BLaER1 treated with 17β-estradiol and CSF1 and Interleukin-3, amounts not matched to agents 10 nM and 100 nM (cell line): Measurements from ENCODE around the gene RAB10.
"Not testable (repeated sequence)": the region's sequence is repeated elsewhere in the genome, so short reads cannot be mapped to it uniquely, and the experiment has no call there.

Experiments
- H3K27ac ChIP-seq, 11 experiments: shearing (Covaris generic); formaldehyde crosslinking; 2 replicates each; pipeline ENCODE4 v1.8.1; 2022
- H3K27me3 ChIP-seq, 11 experiments: shearing (Covaris generic); formaldehyde crosslinking; 2 replicates each; pipeline ENCODE4 v1.8.1; 2022
- H3K36me3 ChIP-seq, 11 experiments: shearing (Covaris generic); formaldehyde crosslinking; 2 replicates each; pipeline ENCODE4 v1.8.1; 2022
- H3K4me1 ChIP-seq, 10 experiments: shearing (Covaris generic); formaldehyde crosslinking; 2 replicates each; pipeline ENCODE4 v1.8.1; 2022
- H3K4me2 ChIP-seq, 11 experiments: shearing (Covaris generic); formaldehyde crosslinking; 2 replicates each; pipeline ENCODE4 v1.8.1; 2022
- H3K4me3 ChIP-seq, 10 experiments: shearing (Covaris generic); formaldehyde crosslinking; 2 replicates each; pipeline ENCODE4 v1.8.1; 2022
- H3K9ac ChIP-seq, 11 experiments: shearing (Covaris generic); formaldehyde crosslinking; 2 replicates each; pipeline ENCODE4 v1.8.1; 2022
- H3K9me3 ChIP-seq, 11 experiments: shearing (Covaris generic); formaldehyde crosslinking; replicated peaks in 1 of 11; 2 replicates each; pipeline ENCODE4 v1.8.1; 2022
- H4K20me1 ChIP-seq, 11 experiments: shearing (Covaris generic); formaldehyde crosslinking; 2 replicates each; pipeline ENCODE4 v1.8.1; 2022
- Cebpa-rat ChIP-seq, 11 experiments: shearing (Covaris generic); IDR thresholded peaks; 2 replicates each; pipeline ENCODE4 v1.8.1; 2022

RAB10 gene

GRCh38 chr2:26081556-26081955, 47.7 kb downstream of the RAB10 start:
- no peak for TF ChIP-seq Cebpa-rat (IDR thresholded peaks at IDR 0.05)
- no peaks in the 10 kb centered on the region for H3K27me3 ChIP-seq
- no peak overlapping the region for H3K4me2 ChIP-seq
- no peak overlapping the region; a peak in 1 of 20 replicates for H3K4me3 ChIP-seq
- no peak overlapping the region for H3K9ac ChIP-seq
- peaks cover 4 to 54% (median 17%) of the 10 kb centered on the region in 10 experiments; a peak in 17 of 20 replicates for H3K4me1 ChIP-seq
- peaks cover 26 to 80% (median 69%) of the 10 kb centered on the region in 11 experiments for H3K9me3 ChIP-seq
- H3K27ac ChIP-seq, result no peak overlapping the region
- H3K36me3 ChIP-seq, result peaks cover 49 to 93% (median 74%) of the 10 kb centered on the region in 11 experiments
- H4K20me1 ChIP-seq, result peaks cover 7 to 100% (median 51%) of the 10 kb centered on the region in 11 experiments; a peak in 21 of 22 replicates

GRCh38 chr2:26086155-26086637, 52.3 kb downstream of the RAB10 start:
- H3K4me2 ChIP-seq, result peak overlapping the region in 8 of 11 experiments; percentile 1 to 59 (median 24); a peak in 11 of 22 replicates
- H4K20me1 ChIP-seq, result peaks cover 53 to 100% (median 75%) of the 10 kb centered on the region in 11 experiments
- no peak overlapping the region for H3K4me3 ChIP-seq
- H3K27ac ChIP-seq, result no peak overlapping the region
- peaks cover 29 to 82% (median 52%) of the 10 kb centered on the region in 11 experiments for H3K36me3 ChIP-seq
- H3K4me1 ChIP-seq, result peaks cover 4 to 67% (median 24%) of the 10 kb centered on the region in 10 experiments; a peak in 17 of 20 replicates
- peaks cover 7 to 40% (median 32%) of the 10 kb centered on the region in 11 experiments for H3K9me3 ChIP-seq
- no peaks in the 10 kb centered on the region for H3K27me3 ChIP-seq
- no peak overlapping the region for H3K9ac ChIP-seq
- TF ChIP-seq Cebpa-rat (IDR thresholded peaks at IDR 0.05), result no peak

- TF ChIP-seq Cebpa-rat (IDR thresholded peaks at IDR 0.05), result no peak
- no peak overlapping the region for H3K4me3 ChIP-seq
Measured at GRCh38 chr2:26086779-26087178, 52.9 kb downstream of the RAB10 start.

GRCh38 chr2:26088038-26088643, 54.3 kb downstream of the RAB10 start:
- Histone ChIP-seq H3K27ac (no peak overlapping the region), H3K9me3 (peaks cover 0 to 20% (median 13%) of the 10 kb centered on the region in 11 experiments; a peak in 18 of 22 replicates), H3K4me3 (no peak overlapping the region), H3K4me1 (peaks cover 4 to 71% (median 24%) of the 10 kb centered on the region in 10 experiments; a peak in 17 of 20 replicates), H3K9ac (no peak overlapping the region), H3K27me3 (no peaks in the 10 kb centered on the region), H4K20me1 (peaks cover 72 to 100% (median 95%) of the 10 kb centered on the region in 11 experiments), H3K36me3 (peaks cover 19 to 68% (median 39%) of the 10 kb centered on the region in 11 experiments), H3K4me2 (0 out of 22 replicates have a peak overlapping the region, but pooled peaks of 1 of the 11 experiments have one; percentile 13)
- TF ChIP-seq Cebpa-rat (IDR thresholded peaks at IDR 0.05), result no peak

More at GRCh38 chr2:26086779-26087178, 52.9 kb downstream of the RAB10 start:
- no peaks in the 10 kb centered on the region for H3K27me3 ChIP-seq
- H3K9me3 ChIP-seq, result peaks cover 1 to 34% (median 26%) of the 10 kb centered on the region in 11 experiments; a peak in 20 of 22 replicates
- peak overlapping the region in 5 of 11 experiments; percentile 10 to 59 (median 37); a peak in 7 of 22 replicates for H3K4me2 ChIP-seq
- H3K4me1 ChIP-seq, result peaks cover 4 to 70% (median 24%) of the 10 kb centered on the region in 10 experiments; a peak in 17 of 20 replicates
- peaks cover 59 to 100% (median 81%) of the 10 kb centered on the region in 11 experiments for H4K20me1 ChIP-seq
- H3K27ac ChIP-seq, result no peak overlapping the region
- H3K9ac ChIP-seq, result no peak overlapping the region
- H3K36me3 ChIP-seq, result peaks cover 25 to 76% (median 47%) of the 10 kb centered on the region in 11 experiments

GRCh38 chr2:26088931-26089330, 55.0 kb downstream of the RAB10 start:
- H3K4me3 ChIP-seq, H3K27ac ChIP-seq, H3K9ac ChIP-seq, H3K27me3 ChIP-seq: not testable (repeated sequence)
- H3K9me3 ChIP-seq, result peaks cover 0 to 12% (median 6%) of the 10 kb centered on the region in 11 experiments; a peak in 16 of 22 replicates
- H3K4me2 ChIP-seq, result peak overlapping the region in 2 of 11 experiments; percentile 13 to 22; a peak in 1 of 22 replicates
- peaks cover 19 to 68% (median 42%) of the 10 kb centered on the region in 11 experiments for H3K36me3 ChIP-seq
- peaks cover 4 to 65% (median 24%) of the 10 kb centered on the region in 10 experiments; a peak in 17 of 20 replicates for H3K4me1 ChIP-seq
- H4K20me1 ChIP-seq, result peaks cover 80 to 100% (median 99%) of the 10 kb centered on the region in 11 experiments

GRCh38 chr2:26089337-26089736, 55.5 kb downstream of the RAB10 start:
- TF ChIP-seq Cebpa-rat (IDR thresholded peaks at IDR 0.05), result no peak
- Histone ChIP-seq H3K9ac (no peak overlapping the region), H3K27me3 (no peaks in the 10 kb centered on the region), H4K20me1 (peaks cover 82 to 100% (median 99%) of the 10 kb centered on the region in 11 experiments), H3K4me1 (peaks cover 4 to 61% (median 24%) of the 10 kb centered on the region in 10 experiments; a peak in 17 of 20 replicates), H3K36me3 (peaks cover 19 to 68% (median 42%) of the 10 kb centered on the region in 11 experiments), H3K4me2 (peak overlapping the region in 1 of 11 experiments; percentile 22; a peak in 1 of 22 replicates), H3K4me3 (no peak overlapping the region), H3K27ac (no peak overlapping the region), H3K9me3 (peaks cover 0 to 8% (median 2%) of the 10 kb centered on the region in 11 experiments; a peak in 15 of 22 replicates)

GRCh38 chr2:26095758-26096157, 61.9 kb downstream of the RAB10 start:
- TF ChIP-seq Cebpa-rat (IDR thresholded peaks at IDR 0.05), result no peak
- no peak overlapping the region for H3K9ac ChIP-seq
- H3K4me1 ChIP-seq, result peaks cover 13 to 27% (median 21%) of the 10 kb centered on the region in 10 experiments; a peak in 18 of 20 replicates
- peaks cover 44 to 83% (median 63%) of the 10 kb centered on the region in 11 experiments for H3K36me3 ChIP-seq
- no peak overlapping the region for H3K27ac ChIP-seq
- peaks cover 84 to 100% (median 100%) of the 10 kb centered on the region in 11 experiments for H4K20me1 ChIP-seq
- no peak overlapping the region for H3K4me2 ChIP-seq
- no peak overlapping the region for H3K4me3 ChIP-seq
- H3K9me3 ChIP-seq, result no peaks in the 10 kb centered on the region; a peak in 1 of 22 replicates
- no peaks in the 10 kb centered on the region for H3K27me3 ChIP-seq

GRCh38 chr2:26099933-26100332, 66.0 kb downstream of the RAB10 start:
- no peak for TF ChIP-seq Cebpa-rat (IDR thresholded peaks at IDR 0.05)
- no peaks in the 10 kb centered on the region for H3K27me3 ChIP-seq
- no peak overlapping the region for H3K4me3 ChIP-seq
- H3K9ac ChIP-seq, result no peak overlapping the region
- H3K4me2 ChIP-seq, result peak overlapping the region in 7 of 11 experiments; percentile 3 to 63 (median 35); a peak in 11 of 22 replicates
- peaks cover 13 to 27% (median 20%) of the 10 kb centered on the region in 10 experiments; a peak in 17 of 20 replicates for H3K4me1 ChIP-seq
- H3K27ac ChIP-seq, result no peak overlapping the region
- peaks cover 66 to 97% (median 87%) of the 10 kb centered on the region in 11 experiments for H3K36me3 ChIP-seq
- H3K9me3 ChIP-seq, result peaks cover 0 to 35% (median 32%) of the 10 kb centered on the region in 11 experiments; a peak in 20 of 22 replicates
- H4K20me1 ChIP-seq, result peaks cover 52 to 100% (median 87%) of the 10 kb centered on the region in 11 experiments

- Histone ChIP-seq H3K4me2 (peak overlapping the region in 2 of 11 experiments; percentile 55 to 63; a peak in 2 of 22 replicates), H3K27me3 (no peaks in the 10 kb centered on the region), H3K4me1 (peaks cover 13 to 27% (median 20%) of the 10 kb centered on the region in 10 experiments; a peak in 17 of 20 replicates), H3K9me3 (peaks cover 0 to 35% (median 32%) of the 10 kb centered on the region in 11 experiments; a peak in 20 of 22 replicates), H4K20me1 (peaks cover 52 to 100% (median 87%) of the 10 kb centered on the region in 11 experiments), H3K9ac (no peak overlapping the region), H3K27ac (no peak overlapping the region), H3K4me3 (no peak overlapping the region), H3K36me3 (peaks cover 66 to 97% (median 87%) of the 10 kb centered on the region in 11 experiments)
- TF ChIP-seq Cebpa-rat (IDR thresholded peaks at IDR 0.05), result no peak
Measured at GRCh38 chr2:26100384-26100783, 66.5 kb downstream of the RAB10 start.
